ENCODE results near the gene BTBD1. TPM values are rescaled to one million over a fixed set of nuclear protein-coding genes. Genes with fewer than 3 reads are reported as not detected.

Gene BTBD1
- 85.4 and 90.0 TPM in 2 replicates for total RNA-seq

DNA sequence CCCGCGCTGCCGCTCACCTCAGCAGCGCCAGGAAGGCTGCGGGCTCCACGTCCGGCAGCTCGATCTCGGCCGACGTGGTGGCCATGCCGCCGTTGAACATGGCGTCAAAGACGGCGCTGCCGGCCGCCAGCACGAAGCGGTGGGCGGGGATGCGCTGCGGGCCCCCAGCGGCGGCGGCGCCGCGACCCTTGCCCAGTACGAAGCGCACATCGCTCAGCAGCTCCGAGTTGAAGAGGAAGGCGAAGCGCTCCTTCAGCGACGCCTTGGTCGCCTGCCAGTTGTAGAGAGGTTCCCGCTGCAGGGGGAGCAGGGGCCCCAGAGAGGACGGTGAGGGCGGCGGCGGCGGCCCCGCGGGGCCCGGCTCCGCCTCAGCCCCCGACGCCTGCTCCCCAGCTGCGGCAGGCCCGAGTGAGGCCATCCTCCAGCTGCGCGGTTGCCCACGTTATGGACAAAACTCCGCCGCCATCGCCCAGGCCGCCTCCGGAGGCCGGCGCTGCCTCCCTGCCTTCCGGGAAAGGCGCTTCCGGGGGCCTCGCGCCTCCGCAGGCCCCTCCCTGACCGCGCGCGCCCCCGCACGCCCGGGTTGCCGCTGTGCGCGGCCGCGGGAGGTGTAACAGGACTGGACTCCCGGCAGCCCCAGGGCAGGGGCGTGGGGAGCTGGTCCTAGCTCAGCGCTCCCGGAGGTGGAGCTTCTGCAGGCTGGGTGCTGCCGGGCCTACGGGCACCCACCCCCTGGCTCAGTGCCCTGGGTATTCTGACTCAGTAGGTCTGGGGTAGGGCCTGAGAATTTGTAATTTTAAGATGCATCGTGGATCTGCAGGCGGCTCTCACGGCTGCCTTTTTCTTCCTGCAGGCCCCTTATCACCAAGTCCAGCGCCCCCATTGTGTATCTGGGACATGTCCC lies at the start of gene BTBD1:
BTBD1 (minus strand) TSS at position 519 of the 904 bp plus-strand sequence; CDS start at position 418, 101 bp downstream.
- DNase-seq (ENCODE audit: low read depth): peak; percentile 83
- no peaks in the 10 kb centered on the region for H3K27me3 ChIP-seq (ENCODE audit: control insufficient read depth, insufficient read depth, low read length)
- no peaks in the 10 kb centered on the region for H3K36me3 ChIP-seq (ENCODE audit: control insufficient read depth, insufficient read depth, low read length)
- H3K4me3 ChIP-seq (ENCODE audit: low read depth, low read length): peak within 1 kb of the TSS; percentile 62
- TF ChIP-seq, protein P1, sequence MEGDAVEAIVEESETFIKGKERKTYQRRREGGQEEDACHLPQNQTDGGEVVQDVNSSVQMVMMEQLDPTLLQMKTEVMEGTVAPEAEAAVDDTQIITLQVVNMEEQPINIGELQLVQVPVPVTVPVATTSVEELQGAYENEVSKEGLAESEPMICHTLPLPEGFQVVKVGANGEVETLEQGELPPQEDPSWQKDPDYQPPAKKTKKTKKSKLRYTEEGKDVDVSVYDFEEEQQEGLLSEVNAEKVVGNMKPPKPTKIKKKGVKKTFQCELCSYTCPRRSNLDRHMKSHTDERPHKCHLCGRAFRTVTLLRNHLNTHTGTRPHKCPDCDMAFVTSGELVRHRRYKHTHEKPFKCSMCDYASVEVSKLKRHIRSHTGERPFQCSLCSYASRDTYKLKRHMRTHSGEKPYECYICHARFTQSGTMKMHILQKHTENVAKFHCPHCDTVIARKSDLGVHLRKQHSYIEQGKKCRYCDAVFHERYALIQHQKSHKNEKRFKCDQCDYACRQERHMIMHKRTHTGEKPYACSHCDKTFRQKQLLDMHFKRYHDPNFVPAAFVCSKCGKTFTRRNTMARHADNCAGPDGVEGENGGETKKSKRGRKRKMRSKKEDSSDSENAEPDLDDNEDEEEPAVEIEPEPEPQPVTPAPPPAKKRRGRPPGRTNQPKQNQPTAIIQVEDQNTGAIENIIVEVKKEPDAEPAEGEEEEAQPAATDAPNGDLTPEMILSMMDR (IDR thresholded peaks at IDR 0.05; ENCODE audit: insufficient read depth, low read length, poor library complexity, severe bottlenecking): no peak

DNA sequence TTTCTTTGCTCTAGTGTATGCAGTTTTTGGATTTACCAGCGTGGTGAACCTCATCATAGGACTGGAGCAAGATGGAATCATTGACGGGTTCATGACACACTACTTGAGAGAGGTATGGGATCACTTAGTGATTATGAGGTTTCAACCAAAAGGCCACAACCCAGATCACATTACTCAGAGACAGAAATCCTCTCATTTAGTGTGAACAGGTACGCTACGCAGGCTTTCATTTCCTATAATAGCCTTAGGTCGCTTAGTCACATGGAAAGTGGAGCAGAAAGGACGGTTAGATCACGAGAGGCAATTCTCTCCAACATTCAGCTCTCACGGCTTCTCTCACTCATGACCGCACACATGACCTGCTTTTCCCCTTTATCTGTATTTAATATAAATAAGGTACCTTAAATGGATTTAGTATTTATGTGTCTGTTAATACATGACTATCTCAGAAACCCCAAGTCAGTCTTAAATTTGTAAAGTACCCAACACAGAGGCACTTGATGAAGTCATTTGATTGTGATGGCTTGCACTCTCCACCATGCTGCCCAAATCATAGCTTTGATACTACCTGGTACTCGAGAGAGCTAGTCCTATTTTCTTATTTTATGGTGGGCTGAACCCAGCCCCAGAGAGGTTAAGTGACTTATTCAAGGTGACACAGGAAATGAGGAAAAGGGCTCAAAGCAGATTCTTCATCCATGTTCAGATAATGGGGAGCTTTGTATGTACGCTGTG lies 48.9 kb upstream of the BTBD1 start:
- no peak for DNase-seq (ENCODE audit: low read depth)
- TF ChIP-seq, protein P1 (IDR thresholded peaks at IDR 0.05; ENCODE audit: insufficient read depth, low read length, poor library complexity, severe bottlenecking): no peak

DNA sequence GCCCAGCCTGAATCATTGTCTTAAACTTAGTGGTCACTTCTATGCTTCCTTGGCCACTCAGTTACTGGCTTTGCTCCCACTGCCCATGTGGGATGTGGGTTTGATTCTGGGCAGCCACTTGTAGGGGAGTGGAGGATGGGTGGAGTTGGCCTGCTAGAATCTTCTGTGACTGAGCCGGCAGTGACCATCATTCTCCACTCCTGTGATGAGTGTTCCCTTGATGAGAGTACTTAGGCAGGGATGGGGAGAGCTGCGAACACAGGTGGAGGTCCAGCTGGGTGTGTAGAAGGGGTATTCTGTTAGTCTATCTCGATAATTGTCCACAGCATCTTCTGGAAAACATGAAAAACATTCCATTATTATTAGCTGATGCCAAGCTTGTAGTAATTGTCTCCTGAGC lies 48.4 kb upstream of the BTBD1 start:
- no peaks in the 10 kb centered on the region for H3K36me3 ChIP-seq (ENCODE audit: control insufficient read depth, insufficient read depth, low read length)
- no peak for DNase-seq (ENCODE audit: low read depth)
- no peaks in the 10 kb centered on the region for H3K27me3 ChIP-seq (ENCODE audit: control insufficient read depth, insufficient read depth, low read length)
- TF ChIP-seq, protein P1 (IDR thresholded peaks at IDR 0.05; ENCODE audit: insufficient read depth, low read length, poor library complexity, severe bottlenecking): no peak
- H3K4me3 ChIP-seq (ENCODE audit: low read depth, low read length): no peak overlapping the region

More for the DNA sequence above, 48.9 kb upstream of the BTBD1 start:
- Histone ChIP-seq H3K27me3 (ENCODE audit: control insufficient read depth, insufficient read depth, low read length) (no peaks in the 10 kb centered on the region), H3K36me3 (ENCODE audit: control insufficient read depth, insufficient read depth, low read length) (no peaks in the 10 kb centered on the region), H3K4me3 (ENCODE audit: low read depth, low read length) (no peak overlapping the region)

DNA sequence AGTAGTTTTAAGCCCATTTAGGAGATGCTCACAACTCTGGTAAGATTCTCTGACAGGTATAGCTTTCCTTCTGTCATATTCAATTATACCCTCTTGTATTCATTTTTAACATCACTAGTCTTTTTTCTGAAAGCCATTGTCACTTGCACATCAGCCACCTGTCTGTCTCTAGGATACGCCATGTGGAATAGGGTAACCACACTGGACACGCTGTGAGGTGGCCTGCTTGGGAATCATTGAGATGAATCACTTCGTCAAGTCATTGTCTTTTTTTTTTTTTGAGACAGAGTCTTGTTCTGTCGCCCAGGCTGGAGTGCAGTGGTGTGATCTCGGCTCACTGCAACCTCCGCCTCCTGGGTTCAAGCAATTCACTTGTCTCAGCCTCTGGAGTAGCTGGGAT lies 47.8 kb upstream of the BTBD1 start:
- DNase-seq (ENCODE audit: low read depth): no peak
- TF ChIP-seq, protein P1 (IDR thresholded peaks at IDR 0.05; ENCODE audit: insufficient read depth, low read length, poor library complexity, severe bottlenecking): no peak
- no peak overlapping the region for H3K4me3 ChIP-seq (ENCODE audit: low read depth, low read length)

DNA sequence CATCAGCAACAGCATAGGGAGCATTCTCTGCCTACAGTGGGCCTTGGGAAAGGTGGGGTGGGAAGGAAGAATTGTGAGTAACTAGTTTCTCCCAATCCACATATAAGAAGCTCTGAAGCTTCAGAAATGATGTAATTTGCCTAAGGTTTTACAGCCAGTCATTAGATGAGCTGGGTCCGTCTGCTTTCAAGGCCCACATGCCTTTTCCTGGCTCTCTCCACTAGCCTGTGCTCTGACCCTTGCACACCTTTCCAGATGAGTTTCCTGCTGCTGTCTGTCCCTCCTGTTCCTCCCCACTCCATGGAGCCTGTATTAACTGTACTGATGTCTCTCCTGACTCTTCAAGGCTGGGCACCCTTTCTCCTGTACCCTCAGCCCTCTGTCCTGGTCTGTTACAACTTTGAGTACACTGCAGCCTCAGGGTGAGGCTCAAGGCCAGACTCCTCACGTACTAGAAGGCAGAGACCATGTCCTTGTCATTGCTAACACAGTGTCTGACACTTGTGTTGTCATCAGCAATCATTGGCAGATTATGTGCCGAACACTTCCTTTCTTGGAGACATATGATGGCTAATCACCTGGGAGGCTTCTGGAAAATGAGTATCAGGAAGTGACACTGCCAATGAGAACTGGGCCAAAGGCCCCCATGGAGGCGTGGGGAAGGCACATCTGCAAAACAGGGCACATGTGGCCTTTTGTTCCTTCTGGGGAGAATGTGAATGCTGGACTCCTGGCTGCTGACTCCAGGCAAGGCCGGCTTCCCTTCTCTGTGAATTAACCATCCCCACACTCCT lies 47.0 kb upstream of the BTBD1 start:
- H3K27me3 ChIP-seq (ENCODE audit: control insufficient read depth, insufficient read depth, low read length): no peaks in the 10 kb centered on the region
- no peaks in the 10 kb centered on the region for H3K36me3 ChIP-seq (ENCODE audit: control insufficient read depth, insufficient read depth, low read length)
- no peak overlapping the region for H3K4me3 ChIP-seq (ENCODE audit: low read depth, low read length)
- DNase-seq (ENCODE audit: low read depth): no peak
- TF ChIP-seq, protein P1 (IDR thresholded peaks at IDR 0.05; ENCODE audit: insufficient read depth, low read length, poor library complexity, severe bottlenecking): no peak

More for the DNA sequence above, 47.8 kb upstream of the BTBD1 start:
- Histone ChIP-seq H3K27me3 (ENCODE audit: control insufficient read depth, insufficient read depth, low read length) (no peaks in the 10 kb centered on the region), H3K36me3 (ENCODE audit: control insufficient read depth, insufficient read depth, low read length) (no peaks in the 10 kb centered on the region)

All from kidney epithelial cell (primary cell).